Astrocyte (in vitro differentiated cells and primary cell): ENCODE results near the gene RAD51B. TPM values are rescaled to one million over a fixed set of nuclear protein-coding genes. Genes with fewer than 3 reads are reported as not detected.
"Not testable (repeated sequence)": the region's sequence is repeated elsewhere in the genome, so short reads cannot be mapped to it uniquely, and the experiment has no call there.

ENCODE experiments used
- DNase-seq: peaks from one replicate; pipeline ENCODE4 v3.0.0-alpha.2; 2010; ENCODE audit warnings: low read depth
- FAIRE-seq: peaks from 2 replicates; lab custom pipeline; 2011; peaks lifted over from hg19 to GRCh38; lab: Jason Lieb, UNC
- H2AFZ ChIP-seq: 2 replicates; pipeline ENCODE4 v1.6.0; 2012; ENCODE audit warnings: low read depth, low read length, inconsistent platforms
- H3K27ac ChIP-seq: 2 replicates; pipeline ENCODE4 v1.5.1; 2011; ENCODE audit warnings: low read depth, low read length, inconsistent platforms
- H3K27me3 ChIP-seq: 2 replicates; pipeline ENCODE4 v1.6.0; 2011; ENCODE audit warnings: low read length, inconsistent platforms; ENCODE audit not compliant: insufficient read depth
- H3K36me3 ChIP-seq: 2 replicates; pipeline ENCODE4 v1.5.1; 2011; ENCODE audit warnings: low read length, inconsistent platforms; ENCODE audit not compliant: insufficient read depth
- H3K4me1 ChIP-seq: 2 replicates; pipeline ENCODE4 v1.5.1; 2011; ENCODE audit warnings: low read length, inconsistent platforms; ENCODE audit not compliant: insufficient read depth
- H3K4me2 ChIP-seq: 2 replicates; pipeline ENCODE4 v1.6.0; 2012; ENCODE audit warnings: low read length, inconsistent platforms
- H3K4me3 ChIP-seq: 2 replicates; pipeline ENCODE4 v1.5.1; 2011; ENCODE audit warnings: low read depth, mild to moderate bottlenecking, low read length, inconsistent platforms; ENCODE audit not compliant: insufficient read depth
- H3K79me2 ChIP-seq: 2 replicates; pipeline ENCODE4 v1.6.0; 2012; ENCODE audit warnings: mild to moderate bottlenecking, low read length, inconsistent platforms; ENCODE audit not compliant: insufficient read depth
- H3K9ac ChIP-seq: 2 replicates; pipeline ENCODE4 v1.6.0; 2012; ENCODE audit warnings: mild to moderate bottlenecking, low read length, inconsistent platforms
- H3K9me3 ChIP-seq: 2 replicates; pipeline ENCODE4 v1.5.1; 2012; ENCODE audit warnings: low read depth, mild to moderate bottlenecking, low read length, inconsistent platforms; ENCODE audit not compliant: insufficient read depth
- H4K20me1 ChIP-seq: 2 replicates; pipeline ENCODE4 v1.6.0; 2012; ENCODE audit warnings: low read length, inconsistent platforms; ENCODE audit not compliant: insufficient read depth
- H3K27ac Mint-ChIP-seq: one replicate; pipeline ENCODE4 v1.8.0; 2021; ENCODE audit warnings: mild to moderate bottlenecking, mixed read lengths; ENCODE audit not compliant: unreplicated experiment
- H3K27me3 Mint-ChIP-seq: one replicate; pipeline ENCODE4 v1.8.0; 2021; ENCODE audit warnings: low read depth, mixed read lengths; ENCODE audit not compliant: unreplicated experiment
- H3K36me3 Mint-ChIP-seq: one replicate; pipeline ENCODE4 v1.8.0; 2021; ENCODE audit warnings: low read depth, mixed read lengths; ENCODE audit not compliant: unreplicated experiment
- H3K4me1 Mint-ChIP-seq: one replicate; pipeline ENCODE4 v1.8.0; 2021; ENCODE audit warnings: low read depth, mixed read lengths; ENCODE audit not compliant: unreplicated experiment
- H3K4me3 Mint-ChIP-seq: one replicate; pipeline ENCODE4 v1.8.0; 2021; ENCODE audit warnings: mild to moderate bottlenecking, moderate library complexity, mixed read lengths; ENCODE audit not compliant: unreplicated experiment
- H3K9me3 Mint-ChIP-seq: one replicate; pipeline ENCODE4 v1.8.0; 2021; ENCODE audit warnings: mild to moderate bottlenecking, mixed read lengths; ENCODE audit not compliant: unreplicated experiment
- CTCF ChIP-seq: IDR thresholded peaks from 2 replicates; pipeline ENCODE4 v1.5.1; 2011; ENCODE audit warnings: low read depth, mild to moderate bottlenecking, inconsistent platforms, low read length, moderate library complexity; ENCODE audit not compliant: insufficient read depth
- EZH2 ChIP-seq: IDR thresholded peaks from 2 replicates; pipeline ENCODE4 v1.6.1; 2012; ENCODE audit warnings: mild to moderate bottlenecking, low read length, inconsistent platforms; ENCODE audit not compliant: insufficient read depth
- total RNA-seq: library from RNA; stranded (reverse); gene quantifications from 2 replicates; pipeline ENCODE4 v1.2.1, GENCODE V29; 2021

The RAD51B gene
- total RNA-seq, 1 donor from 2014 or later: 10.8 TPM

- Histone ChIP-seq H3K9me3 (no peaks in the 10 kb centered on the region), H3K79me2 (no peaks in the 10 kb centered on the region), H3K36me3 (no peaks in the 10 kb centered on the region), H4K20me1 (no peaks in the 10 kb centered on the region), H3K4me1 (peaks cover 32% of the 10 kb centered on the region), H3K4me2 (peak overlapping the region; percentile 32), H3K4me3 (no peak overlapping the region), H3K9ac (peak overlapping the region; percentile 33), H3K27ac (peak overlapping the region; percentile 86), H2AFZ (no peak overlapping the region), H3K27me3 (no peaks in the 10 kb centered on the region)
- TF ChIP-seq EZH2 (no peak), CTCF (no peak)
- no peak for DNase-seq
- Mint-ChIP-seq H3K27ac (peak overlapping the region; percentile 95), H3K4me3 (no peak overlapping the region), H3K27me3 (no peaks in the 10 kb centered on the region), H3K36me3 (no peaks in the 10 kb centered on the region), H3K9me3 (peaks cover 6% of the 10 kb centered on the region), H3K4me1 (peaks cover 32% of the 10 kb centered on the region)
- no peak for FAIRE-seq
Measured at GRCh38 chr14:68695856-68696255, 876.3 kb downstream of the RAD51B start.

GRCh38 chr14:68696266-68696665 lies 876.7 kb downstream of the RAD51B start:
- TF ChIP-seq EZH2 (no peak), CTCF (no peak)
- H3K4me1 Mint-ChIP-seq: peaks cover 32% of the 10 kb centered on the region
- H3K27ac Mint-ChIP-seq: peak overlapping the region; percentile 95
- DNase-seq: no peak
- Histone ChIP-seq H3K9me3 (no peaks in the 10 kb centered on the region), H3K4me2 (no peak overlapping the region), H3K27ac (peak overlapping the region; percentile 86), H4K20me1 (no peaks in the 10 kb centered on the region), H3K79me2 (no peaks in the 10 kb centered on the region), H3K27me3 (no peaks in the 10 kb centered on the region), H2AFZ (no peak overlapping the region), H3K4me3 (no peak overlapping the region), H3K4me1 (peaks cover 32% of the 10 kb centered on the region), H3K36me3 (no peaks in the 10 kb centered on the region), H3K9ac (no peak overlapping the region)
- H3K27me3 Mint-ChIP-seq: no peaks in the 10 kb centered on the region
- no peaks in the 10 kb centered on the region for H3K36me3 Mint-ChIP-seq
- peaks cover 8% of the 10 kb centered on the region for H3K9me3 Mint-ChIP-seq
- no peak overlapping the region for H3K4me3 Mint-ChIP-seq
- no peak for FAIRE-seq

- Mint-ChIP-seq H3K27ac (no peak overlapping the region), H3K36me3 (no peaks in the 10 kb centered on the region), H3K9me3 (peaks cover 9% of the 10 kb centered on the region), H3K4me3 (no peak overlapping the region), H3K27me3 (no peaks in the 10 kb centered on the region), H3K4me1 (peaks cover 32% of the 10 kb centered on the region)
- DNase-seq: no peak
- H2AFZ ChIP-seq: no peak overlapping the region
- H3K4me2 ChIP-seq: no peak overlapping the region
- no peaks in the 10 kb centered on the region for H3K27me3 ChIP-seq
- no peaks in the 10 kb centered on the region for H3K9me3 ChIP-seq
- TF ChIP-seq EZH2 (no peak), CTCF (no peak)
- no peak overlapping the region for H3K9ac ChIP-seq
- no peaks in the 10 kb centered on the region for H3K79me2 ChIP-seq
- H3K4me3 ChIP-seq: no peak overlapping the region
- no peaks in the 10 kb centered on the region for H4K20me1 ChIP-seq
- no peak overlapping the region for H3K27ac ChIP-seq
- no peak for FAIRE-seq
- H3K36me3 ChIP-seq: no peaks in the 10 kb centered on the region
- H3K4me1 ChIP-seq: peaks cover 32% of the 10 kb centered on the region
Measured at GRCh38 chr14:68696721-68697495, 877.3 kb downstream of the RAD51B start.

GRCh38 chr14:68698773-68699172 lies 879.2 kb downstream of the RAD51B start:
- not testable (repeated sequence) for H3K27me3 Mint-ChIP-seq, H3K79me2 ChIP-seq, H3K27ac Mint-ChIP-seq, H2AFZ ChIP-seq, H3K9me3 ChIP-seq, H3K9me3 Mint-ChIP-seq, H3K9ac ChIP-seq, H3K4me3 Mint-ChIP-seq, H3K4me3 ChIP-seq, H3K4me2 ChIP-seq, H3K36me3 Mint-ChIP-seq, H3K27me3 ChIP-seq, H4K20me1 ChIP-seq, FAIRE-seq, H3K36me3 ChIP-seq, H3K27ac ChIP-seq, DNase-seq
- peaks cover 32% of the 10 kb centered on the region for H3K4me1 ChIP-seq
- H3K4me1 Mint-ChIP-seq: peaks cover 31% of the 10 kb centered on the region
